Hypothalamus (tissue), 51 donors: Measurements from ENCODE around the gene GLG1.
A peak's percentile ranks its signal among the peaks of the same experiment; 100 is the strongest.
"Not testable (repeated sequence)": the region's sequence is repeated elsewhere in the genome, so short reads cannot be mapped to it uniquely, and the experiment has no call there.

Experiments
- DNase-seq, 51 donors: peaks; one replicate each; lab custom pipeline; 2025; lab: John Stamatoyannopoulos, UW

Gene GLG1

DNA sequence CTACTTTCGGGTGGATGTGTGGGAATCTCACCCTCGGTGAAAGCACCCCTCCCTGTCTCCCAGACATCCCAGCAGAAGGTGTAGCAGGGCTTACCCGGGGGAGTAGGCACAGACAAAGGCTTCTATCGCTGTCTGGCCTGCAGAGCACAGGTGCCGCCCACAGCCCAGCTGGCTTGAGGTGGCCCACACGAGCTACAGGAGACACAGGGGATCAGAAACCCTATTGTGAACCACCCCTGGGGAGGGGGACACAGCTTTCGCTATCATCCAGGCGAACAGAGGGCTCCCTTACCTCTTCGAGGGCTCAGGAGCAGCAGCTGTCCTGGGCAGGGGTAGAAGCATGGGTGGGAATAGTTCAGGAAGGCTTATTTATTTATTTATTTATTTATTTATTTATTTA, 193.4 kb downstream of the GLG1 start:
- not testable (repeated sequence) for DNase-seq

GRCh38 chr16:74412775-74413390, 194.0 kb downstream of the GLG1 start:
- not testable (repeated sequence) for DNase-seq

- DNase-seq: not testable (repeated sequence)
Observed at GRCh38 chr16:74412138-74412774, 194.7 kb downstream of the GLG1 start.

DNA sequence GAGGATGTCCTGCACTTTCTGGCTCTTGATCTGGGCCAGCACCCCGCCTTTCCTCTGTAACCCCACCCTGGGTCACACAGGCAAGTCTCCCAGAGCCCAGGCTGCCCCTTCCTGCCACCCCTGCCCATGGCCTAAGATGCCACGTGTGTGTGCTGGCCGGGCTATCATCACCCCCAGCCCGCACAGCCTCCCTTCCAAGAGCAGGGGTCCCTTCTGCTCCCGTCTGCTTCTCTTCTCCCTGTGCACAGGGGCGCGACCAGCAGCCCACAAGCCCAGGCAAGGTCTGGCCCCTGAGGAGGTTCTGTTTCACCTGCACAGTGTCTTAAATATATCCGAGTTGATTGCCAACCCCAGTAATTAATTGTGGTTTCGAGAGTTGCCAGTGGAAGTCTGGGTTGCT, 195.9 kb downstream of the GLG1 start:
- not testable (repeated sequence) for DNase-seq

DNA sequence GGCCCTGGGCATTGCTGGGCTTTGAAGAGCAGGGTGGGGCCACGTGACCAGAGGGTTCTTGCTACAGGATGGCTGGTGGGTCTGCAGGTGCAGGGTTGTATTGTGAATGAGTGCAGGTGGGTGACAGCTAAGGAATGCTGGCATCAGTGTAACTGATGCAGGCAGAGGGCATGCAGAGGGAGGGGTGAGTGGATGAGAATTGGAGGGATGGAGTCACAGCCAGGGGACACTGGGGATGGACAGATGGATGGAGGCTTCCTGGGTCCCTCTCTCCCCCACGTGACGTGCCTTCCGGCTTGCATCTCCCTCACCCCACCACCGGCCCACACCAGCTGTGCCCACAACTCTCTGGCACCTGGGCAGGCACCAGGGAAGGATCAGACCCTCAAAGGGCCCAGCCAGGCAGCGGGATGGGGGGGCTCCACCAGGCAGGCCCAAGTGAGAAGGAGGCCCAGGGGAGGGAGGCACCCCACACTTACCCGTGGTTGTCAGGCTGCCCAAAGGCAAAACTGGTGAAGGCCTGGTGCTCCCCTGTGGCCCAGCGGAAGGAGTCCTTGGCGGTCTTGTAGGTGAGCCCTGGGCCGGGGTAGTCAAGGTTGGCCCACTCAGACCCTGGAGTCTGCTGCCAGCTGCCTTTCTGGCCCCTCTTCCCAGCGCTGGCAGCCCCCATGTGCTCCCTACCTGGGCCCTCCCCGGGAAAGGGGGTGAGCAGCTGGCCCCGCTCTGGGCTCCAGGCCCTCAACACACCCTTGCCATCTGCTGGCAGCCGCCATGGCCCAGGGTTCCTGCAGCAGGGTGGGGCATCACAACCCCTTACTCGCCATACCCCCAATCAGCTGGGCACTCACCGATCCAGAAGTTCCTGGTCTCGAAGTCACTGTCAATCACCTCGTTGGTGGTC, 196.6 kb downstream of the GLG1 start:
- DNase-seq: not testable (repeated sequence)

GRCh38 chr16:74409185-74409981, 197.5 kb downstream of the GLG1 start:
- DNase-seq: not testable (repeated sequence)

GRCh38 chr16:74407362-74407705, 199.6 kb downstream of the GLG1 start:
- not testable (repeated sequence) for DNase-seq

DNA sequence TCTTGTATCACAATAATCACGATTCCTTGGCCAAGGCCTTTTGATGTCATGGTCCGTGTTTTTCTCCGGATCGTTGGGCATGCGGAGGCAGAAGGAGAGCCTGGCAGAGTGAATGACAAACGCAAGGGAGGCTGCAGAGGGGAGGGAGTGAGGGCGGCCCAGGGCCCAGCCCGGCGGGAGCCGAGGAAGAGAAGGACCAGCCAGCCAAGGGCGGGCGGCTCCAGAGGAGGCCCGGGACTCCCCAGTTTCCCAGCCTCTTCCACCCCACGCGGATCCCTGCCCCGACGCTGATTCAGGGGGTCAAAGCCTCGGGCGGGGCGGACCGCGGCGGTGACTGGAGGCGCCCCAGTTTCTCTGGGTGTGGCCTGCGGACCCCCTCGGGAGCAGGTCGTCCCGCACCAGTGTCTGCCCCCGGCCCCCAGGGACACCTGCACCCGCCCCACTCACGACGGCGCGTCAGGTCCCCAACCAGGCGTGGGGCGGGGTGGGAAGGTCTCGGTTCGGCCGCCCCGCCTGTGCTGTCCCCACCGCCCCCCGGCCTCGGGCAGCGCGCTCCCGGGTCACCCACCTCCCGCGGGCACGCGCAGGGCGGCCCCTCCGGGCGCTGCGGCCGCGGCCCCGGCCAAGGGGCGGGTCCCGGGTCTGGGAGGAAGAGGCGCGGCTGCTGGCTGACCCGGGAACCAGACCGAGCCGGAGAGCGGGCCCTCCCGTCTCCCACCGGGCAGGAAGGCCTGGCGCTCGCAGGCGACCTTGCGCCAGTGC, 200.1 kb downstream of the GLG1 start:
- DNase-seq: not testable (repeated sequence)

DNA sequence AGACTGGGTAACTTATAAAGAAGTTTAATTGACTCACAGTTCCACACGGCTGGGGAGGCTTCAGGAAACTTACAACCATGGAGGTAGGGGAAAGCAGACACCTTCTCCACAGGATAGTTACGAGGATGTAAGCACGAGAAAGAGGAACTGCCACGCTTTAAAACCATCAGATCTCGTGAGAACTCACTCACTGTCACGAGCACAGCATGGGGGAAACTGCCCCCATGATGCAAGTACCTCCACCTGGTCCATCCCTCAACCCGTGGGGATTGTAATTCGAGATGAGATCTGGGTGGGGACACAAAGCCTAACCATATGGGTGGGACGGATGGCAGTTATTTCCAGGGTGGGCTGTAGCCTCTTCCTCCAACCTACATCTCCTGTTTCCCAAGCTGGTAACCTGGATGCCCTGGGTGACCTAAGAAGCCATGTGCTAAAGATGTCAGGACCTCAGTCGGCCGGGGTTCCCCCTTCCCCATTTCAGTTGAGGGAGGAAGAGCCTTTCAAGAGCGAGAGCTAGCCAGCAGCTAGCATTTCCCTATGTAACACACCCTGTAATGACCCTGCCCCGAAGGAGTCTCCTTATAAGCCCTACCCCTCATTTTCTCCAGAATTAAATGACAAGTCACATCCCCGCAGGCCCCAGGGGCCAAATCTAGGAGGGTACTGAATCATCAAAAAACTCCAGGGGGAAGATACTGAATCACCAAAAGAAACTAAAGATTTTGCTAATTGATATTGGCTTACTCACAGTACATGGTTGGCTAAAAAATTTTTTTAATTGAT, 202.6 kb downstream of the GLG1 start:
- not testable (repeated sequence) for DNase-seq

DNA sequence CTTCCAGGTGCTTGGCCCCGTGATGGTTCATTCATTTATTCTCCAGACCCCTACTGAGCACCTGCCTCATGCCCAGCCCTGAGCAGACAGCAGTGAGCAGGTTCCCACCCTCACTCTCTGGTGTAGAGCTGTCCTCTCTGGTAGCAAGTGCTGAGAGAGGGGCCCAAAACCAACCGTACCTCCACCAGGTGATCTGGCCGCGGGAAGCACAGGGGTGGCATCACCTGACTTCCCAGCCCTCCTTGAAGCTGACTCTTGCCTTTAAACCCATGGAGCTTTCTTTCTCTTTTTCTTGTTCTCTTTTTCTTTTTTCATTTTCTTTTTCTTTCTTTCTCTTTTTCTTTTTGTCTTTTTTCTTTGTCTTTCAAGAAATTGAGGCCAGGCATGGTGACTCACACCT, 206.7 kb downstream of the GLG1 start:
- not testable (repeated sequence) for DNase-seq

GRCh38 chr16:74398212-74398895, 208.6 kb downstream of the GLG1 start:
- DNase-seq: peak in 1 of 51 donors; percentile 12
